Measurements from ENCODE around the gene SCCPDH.
A peak's percentile ranks its signal among the peaks of the same experiment; 100 is the strongest.
"Not testable (repeated sequence)": the region's sequence is repeated elsewhere in the genome, so short reads cannot be mapped to it uniquely, and the experiment has no call there.

SCCPDH gene, protein sequence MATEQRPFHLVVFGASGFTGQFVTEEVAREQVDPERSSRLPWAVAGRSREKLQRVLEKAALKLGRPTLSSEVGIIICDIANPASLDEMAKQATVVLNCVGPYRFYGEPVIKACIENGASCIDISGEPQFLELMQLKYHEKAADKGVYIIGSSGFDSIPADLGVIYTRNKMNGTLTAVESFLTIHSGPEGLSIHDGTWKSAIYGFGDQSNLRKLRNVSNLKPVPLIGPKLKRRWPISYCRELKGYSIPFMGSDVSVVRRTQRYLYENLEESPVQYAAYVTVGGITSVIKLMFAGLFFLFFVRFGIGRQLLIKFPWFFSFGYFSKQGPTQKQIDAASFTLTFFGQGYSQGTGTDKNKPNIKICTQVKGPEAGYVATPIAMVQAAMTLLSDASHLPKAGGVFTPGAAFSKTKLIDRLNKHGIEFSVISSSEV

DNA sequence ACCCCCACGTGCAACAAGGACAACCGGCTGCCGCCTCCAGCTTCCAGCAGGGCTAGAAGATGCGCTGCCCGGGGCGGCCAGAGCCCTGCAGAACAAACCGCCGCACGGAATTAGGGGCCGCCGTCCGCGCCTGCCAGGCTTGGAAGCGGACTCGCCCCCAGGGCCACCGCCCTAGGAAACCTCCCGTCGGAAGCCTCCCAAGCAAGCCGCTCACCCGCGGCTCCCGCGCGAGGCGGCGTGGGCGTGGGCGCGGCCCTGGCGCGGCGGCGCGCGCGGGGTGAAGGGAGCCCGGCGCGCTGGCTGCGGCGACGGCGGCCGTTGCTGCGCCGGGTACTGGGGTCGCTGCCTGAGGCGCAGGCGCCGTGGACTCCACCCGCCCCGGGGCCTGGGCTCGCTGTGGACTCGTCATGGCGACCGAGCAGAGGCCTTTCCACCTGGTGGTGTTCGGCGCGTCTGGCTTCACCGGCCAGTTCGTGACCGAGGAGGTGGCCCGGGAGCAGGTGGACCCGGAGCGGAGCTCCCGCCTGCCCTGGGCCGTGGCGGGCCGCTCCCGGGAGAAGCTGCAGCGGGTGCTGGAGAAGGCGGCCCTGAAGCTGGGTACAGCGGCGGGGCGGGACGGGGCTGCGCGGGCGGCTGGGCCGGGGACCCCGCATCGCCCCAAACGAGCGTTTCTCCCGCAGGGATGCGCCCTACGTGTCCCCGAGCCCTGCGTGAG is at the start of gene SCCPDH:
TSS of gene SCCPDH (plus strand) at position 394 of the 715 bp plus-strand sequence. CDS start at position 408, 14 bp downstream.
- DNase-seq, result peak; percentile 59 to 76

- DNase-seq, result no peak
Observed at GRCh38 chr1:246677842-246678241, 46.4 kb upstream of the SCCPDH start.

- no peak for DNase-seq
Observed at GRCh38 chr1:246678816-246679793, 45.1 kb upstream of the SCCPDH start.

- DNase-seq, result no peak
Observed at GRCh38 chr1:246679794-246680177, 44.4 kb upstream of the SCCPDH start.

DNA sequence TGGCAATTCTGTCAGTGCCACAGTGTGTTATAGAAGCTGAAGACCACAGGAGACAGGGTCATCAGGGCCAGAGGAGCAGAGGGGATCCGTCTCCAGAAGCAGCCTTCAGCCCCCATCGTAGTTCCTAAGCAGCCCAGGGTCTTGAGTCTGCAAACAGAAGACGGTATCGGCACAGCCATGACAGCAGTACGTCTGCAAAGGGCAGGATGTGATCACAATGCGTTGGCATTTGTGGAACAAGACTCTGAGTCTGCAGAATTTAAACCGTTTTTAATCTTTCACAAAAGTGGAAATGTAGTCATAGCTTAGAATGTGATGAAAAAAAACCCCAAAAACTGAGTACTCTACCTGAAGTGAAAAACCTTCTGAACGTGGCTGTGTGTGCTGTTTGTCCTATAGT is 44.0 kb upstream of the SCCPDH start:
- no peak for DNase-seq

DNA sequence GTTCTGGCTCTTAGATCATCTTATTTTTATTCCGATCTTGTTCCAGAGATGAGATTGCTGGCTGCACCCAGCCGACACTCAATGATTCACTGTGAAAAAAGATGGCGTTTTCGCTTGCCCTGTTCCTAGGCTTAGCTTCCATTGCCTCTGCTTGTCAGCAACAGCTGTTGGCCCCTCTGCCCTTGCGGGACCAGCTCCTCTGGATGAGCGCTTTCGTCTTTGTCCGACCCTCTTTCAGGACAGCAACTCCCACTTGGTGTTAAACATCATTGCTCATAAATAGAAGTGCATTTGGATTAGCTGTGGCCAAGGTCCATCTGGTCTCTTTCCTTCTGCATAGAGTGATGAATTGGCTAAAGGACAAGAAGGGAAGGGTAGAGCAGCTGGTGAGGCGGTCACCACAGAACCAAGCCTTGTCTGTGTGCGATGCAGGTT is 43.5 kb upstream of the SCCPDH start:
- DNase-seq, result no peak

DNA sequence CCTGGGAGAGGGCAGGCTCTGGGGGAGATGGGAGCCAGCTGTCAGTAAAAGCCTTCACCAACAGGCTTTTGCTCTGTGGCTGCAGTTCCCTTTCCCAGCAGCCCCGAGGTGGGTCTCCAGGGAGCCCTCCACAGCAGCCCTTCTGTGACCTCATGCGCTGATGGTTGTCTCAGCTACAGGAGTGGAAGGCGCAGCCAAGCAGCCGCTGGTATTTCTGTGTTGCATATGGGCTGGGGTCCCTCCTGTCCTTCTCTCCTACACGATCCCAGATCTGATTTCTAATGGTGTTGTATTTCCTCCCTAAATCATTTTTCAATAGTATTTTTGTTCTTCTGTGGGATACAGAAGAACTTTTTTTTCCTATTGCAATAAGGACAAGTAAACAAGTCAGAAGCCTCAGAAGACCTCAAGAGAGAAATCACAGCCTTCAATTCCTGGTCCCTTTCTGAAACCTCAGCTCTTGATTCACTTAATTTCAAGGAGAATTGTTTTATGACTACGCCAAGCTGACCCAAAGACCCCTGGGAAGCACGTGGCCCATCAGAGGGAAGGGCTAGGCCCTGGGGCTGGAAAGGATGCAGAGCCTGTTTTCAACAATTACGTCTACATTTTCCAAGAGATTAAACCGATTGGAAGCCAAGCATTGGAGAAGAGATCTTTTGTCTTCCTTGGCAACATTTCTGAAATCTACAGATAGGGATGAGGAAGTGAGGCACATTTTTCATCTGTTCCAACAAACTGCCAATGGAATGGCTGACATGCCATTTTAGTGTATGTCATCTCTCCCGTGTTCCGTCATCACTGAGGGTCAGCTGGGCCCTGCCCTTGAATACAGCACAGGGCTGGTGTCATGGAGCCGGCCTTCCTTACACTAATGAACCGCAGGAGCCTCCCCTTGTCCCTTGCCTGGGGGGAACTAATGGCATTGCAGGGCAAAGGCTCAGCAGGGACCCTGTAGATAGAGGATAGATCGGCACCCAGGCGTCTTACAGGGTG is 42.0 kb upstream of the SCCPDH start:
- no peak for DNase-seq

GRCh38 chr1:246683521-246683920 is 40.7 kb upstream of the SCCPDH start:
- DNase-seq, result no peak

DNA sequence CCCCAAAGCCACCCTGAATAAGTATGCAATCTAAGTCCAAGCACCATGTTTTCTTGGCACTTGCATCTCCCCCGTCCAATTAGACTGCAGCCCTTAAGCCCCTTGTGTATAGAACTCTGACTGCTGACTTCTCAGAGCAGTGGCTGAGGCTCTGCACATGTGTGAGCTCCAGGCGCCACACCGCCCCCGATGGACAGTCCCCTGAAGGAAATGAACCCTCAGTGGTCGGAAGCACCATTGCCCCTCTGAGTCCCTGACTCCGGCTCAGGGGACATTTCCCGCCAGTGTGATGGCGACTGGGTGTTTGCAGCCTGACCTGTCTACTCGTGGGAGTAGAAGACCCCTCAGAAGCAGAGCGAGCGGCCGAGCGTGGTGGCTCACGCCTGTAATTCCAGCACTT is 37.2 kb upstream of the SCCPDH start:
- DNase-seq, result no peak

GRCh38 chr1:246689409-246690008 is 34.7 kb upstream of the SCCPDH start:
- DNase-seq, result peak; percentile 16 to 48

- DNase-seq, result no peak
Observed at GRCh38 chr1:246690100-246690499, 34.1 kb upstream of the SCCPDH start.

DNA sequence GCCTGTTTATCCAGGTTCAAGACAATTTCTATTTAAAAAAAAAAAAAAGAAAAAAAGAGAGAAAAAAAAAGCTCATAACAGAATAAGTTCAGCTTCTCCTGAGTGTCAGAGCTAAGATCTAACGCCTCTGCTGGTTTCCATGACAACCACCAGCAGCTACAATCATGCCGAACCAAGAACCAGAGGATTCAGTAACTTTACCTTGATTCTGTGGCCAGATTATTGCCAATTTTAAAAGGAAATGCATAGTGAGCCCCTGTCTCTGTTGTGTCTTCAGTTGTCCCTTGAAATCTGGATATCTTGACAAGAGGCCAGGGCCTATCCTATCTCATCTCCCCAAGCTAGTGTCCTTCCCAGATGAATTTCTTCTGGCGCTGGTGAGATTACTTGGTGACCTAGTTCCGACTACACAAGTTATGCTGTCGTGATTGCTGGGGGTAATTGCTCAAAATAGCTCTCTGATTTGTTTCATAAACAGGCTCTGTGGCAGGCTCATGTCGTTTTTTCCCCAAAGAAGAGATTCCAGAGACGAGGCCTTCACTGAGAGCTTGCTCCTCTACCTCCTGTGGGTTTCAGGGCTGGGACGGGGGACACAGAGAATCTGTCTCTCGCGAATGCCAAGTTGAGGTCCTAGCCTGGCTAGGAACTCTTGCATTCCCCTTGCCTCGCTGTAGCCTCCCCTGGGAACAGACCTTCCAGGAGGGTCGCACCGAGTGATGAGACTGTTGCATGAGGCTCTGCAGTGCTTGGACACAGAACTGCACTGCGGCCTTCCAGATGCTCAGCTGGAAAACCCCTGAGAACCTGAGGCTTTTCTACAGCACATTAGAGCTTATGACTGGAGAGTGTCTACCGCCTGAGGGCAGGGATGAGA is 32.4 kb upstream of the SCCPDH start:
- DNase-seq, result no peak

DNA sequence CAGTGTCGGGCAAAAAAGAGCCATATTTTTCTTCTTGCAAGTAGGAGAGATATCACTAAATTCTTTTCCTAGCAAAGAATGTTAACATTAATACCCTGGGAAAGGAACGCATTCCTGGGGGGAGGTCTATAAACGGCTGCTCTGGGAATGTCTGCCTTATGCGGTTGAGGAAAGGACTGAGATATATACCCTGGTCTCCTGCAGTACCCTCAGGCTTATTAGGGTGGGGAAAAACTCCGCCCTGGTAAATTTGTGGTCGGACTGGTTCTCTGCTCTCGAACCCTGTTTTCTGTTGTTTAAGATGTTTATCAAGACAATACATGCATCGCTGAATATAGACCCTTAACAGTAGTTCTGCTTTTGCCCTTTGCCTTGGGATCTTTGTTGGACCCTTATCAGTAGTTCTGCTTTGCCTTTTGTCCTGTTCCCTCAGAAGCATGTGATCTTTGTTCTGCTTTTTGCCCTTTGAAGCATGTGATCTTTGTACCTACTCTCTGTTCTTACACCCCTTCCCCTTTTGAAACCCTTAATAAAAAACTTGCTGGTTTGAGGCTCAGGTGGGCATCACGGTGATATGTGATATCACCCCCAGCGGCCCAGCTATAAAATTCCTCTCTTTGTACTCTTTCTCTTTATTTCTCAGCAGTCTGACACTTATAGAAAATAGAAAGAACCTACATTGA is 29.9 kb upstream of the SCCPDH start:
- not testable (repeated sequence) for DNase-seq

- DNase-seq, result no peak
Observed at GRCh38 chr1:246695136-246695535, 29.1 kb upstream of the SCCPDH start.

DNA sequence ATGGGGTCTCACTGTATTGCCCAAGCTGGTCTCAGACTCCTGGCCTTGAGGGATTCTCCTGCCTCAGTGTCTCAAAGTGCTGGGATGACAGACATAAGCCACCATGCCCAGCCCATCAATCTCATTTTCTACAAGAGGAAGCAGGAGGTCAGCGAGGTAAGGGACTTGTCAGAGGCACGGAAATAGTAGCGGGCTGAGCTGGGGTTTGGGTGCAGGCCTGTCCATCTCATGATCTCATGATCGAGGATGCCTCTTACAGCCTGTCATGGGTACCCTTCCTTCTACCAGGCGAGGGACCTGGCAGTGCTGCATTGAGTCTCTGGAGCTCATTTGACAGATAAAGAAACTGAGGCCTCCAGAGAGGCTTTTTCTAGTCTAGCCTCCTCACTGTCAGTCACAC is 28.5 kb upstream of the SCCPDH start:
- DNase-seq, result no peak

DNA sequence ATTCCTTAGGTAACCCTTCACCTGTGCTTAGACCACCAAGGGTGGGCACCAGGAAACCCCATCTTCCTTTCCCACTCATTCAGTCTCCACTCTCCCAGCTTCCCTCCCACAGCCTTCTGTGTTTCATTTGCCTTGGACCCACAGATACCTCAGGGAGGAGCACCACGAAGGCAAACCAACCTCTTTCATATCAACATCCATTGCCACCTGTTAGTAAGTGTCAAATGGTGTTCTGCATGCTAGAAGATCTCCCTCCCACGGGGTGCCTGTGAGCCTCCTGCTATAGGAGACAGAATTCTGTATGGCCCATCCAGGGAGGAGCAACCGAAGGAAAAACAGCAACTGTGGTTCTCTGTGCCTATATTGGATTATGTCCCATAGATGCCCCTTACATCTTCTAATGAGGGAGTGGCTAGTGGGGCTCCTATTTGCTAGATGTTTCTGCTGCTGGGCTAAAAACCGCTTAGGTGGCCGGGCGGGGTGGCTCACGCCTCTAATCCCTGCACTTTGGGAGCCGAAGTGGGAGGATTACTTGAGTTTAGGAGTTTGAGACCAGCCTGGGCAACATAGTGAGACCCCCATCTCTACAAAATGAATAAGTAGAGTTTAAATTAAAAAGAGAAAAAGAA is 25.6 kb upstream of the SCCPDH start:
- DNase-seq, result no peak

DNA sequence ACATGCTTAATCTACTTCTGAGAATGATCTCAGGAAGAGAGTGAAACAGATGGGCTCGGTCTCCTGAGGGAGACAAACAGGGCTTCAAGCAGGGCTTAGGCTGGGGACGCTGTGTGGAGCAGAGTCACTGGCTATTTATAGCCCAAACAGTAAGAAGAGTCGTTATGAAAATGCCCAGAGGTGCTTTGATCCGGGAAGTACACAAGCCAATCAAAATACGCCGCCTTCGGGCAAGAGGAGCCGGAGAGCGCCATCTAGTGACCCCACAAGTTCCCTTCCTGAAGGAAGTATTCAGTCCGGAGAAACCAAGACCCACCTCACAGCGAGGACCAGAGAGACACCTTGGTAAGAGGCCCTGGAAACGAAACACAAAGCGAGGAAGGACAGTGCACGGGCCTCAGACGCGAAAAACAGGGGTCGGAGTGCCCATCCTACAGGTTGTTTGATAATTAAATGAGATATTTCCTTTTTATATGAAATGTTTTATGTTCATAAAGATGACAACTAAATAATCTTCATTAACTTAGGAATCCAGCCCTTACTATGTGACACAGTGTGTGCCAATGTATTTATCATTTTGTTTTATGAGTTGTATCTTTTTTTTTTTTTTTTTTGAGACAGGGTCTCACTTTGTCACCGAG is 25.0 kb upstream of the SCCPDH start:
- DNase-seq, result peak; percentile 34 to 57

- DNase-seq, result no peak
Observed at GRCh38 chr1:246703581-246703980, 20.6 kb upstream of the SCCPDH start.

GRCh38 chr1:246705368-246705767 is 18.8 kb upstream of the SCCPDH start:
- no peak for DNase-seq
